Gastroesophageal sphincter (tissue), 3 donors: ENCODE measurements around the gene HEATR5B.

Experiments
- CTCF ChIP-seq, 4 experiments: fragments of 200-600 bp in 2 of 4; fragments of 450-650 bp in 2 of 4; sonication (generic) in 1 of 4; IDR thresholded peaks; one replicate each; pipeline ENCODE4 v1.5.1; 2017 to 2019; ENCODE audit warnings: antibody characterized with exemption in 4 of 4, mild to moderate bottlenecking in 2 of 4, moderate library complexity in 2 of 4
- EP300 ChIP-seq: sonication (generic); formaldehyde crosslinking; IDR thresholded peaks from one replicate; pipeline ENCODE4 v1.6.1; 2017; ENCODE audit warnings: antibody characterized with exemption, mild to moderate bottlenecking
- POLR2A ChIP-seq, 2 donors: fragments of 450-650 bp; IDR thresholded peaks; one replicate each; pipeline ENCODE4 v1.6.1; 2017; ENCODE audit warnings: antibody characterized with exemption in 2 of 2, mild to moderate bottlenecking in 2 of 2, moderate library complexity in 1 of 2

- TF ChIP-seq CTCF (IDR thresholded peaks at IDR 0.05): no peak
- TF ChIP-seq POLR2A (IDR thresholded peaks at IDR 0.05): no peak
- no peak for TF ChIP-seq EP300
Measured at GRCh38 chr2:37052600-37053332, 31.4 kb downstream of the HEATR5B start.
